Naive B cell (primary cell): ENCODE measurements around the gene BRSK2. TPM values are rescaled to one million over a fixed set of nuclear protein-coding genes. Genes with fewer than 3 reads are reported as not detected.

Experiments
- ATAC-seq, 2 donors: fragments of 150-1000 bp; cut with Tn5 transposase; 2 replicates each; pipeline ENCODE4 v1.10.0; 2021; ENCODE audit warnings: low read depth in 2 of 2, mild to moderate bottlenecking in 2 of 2, moderate library complexity in 2 of 2
- DNase-seq: peaks from one replicate; pipeline ENCODE4 v3.0.0; 2022
- H3K27ac Mint-ChIP-seq, 6 donors: one replicate each; pipeline ENCODE4 v1.8.0; 2020 to 2022; ENCODE audit warnings: mild to moderate bottlenecking in 6 of 6, mixed read lengths in 6 of 6, moderate library complexity in 5 of 6, inconsistent platforms in 2 of 6
- H3K27me3 Mint-ChIP-seq, 3 donors: one replicate each; pipeline ENCODE4 v1.8.0; 2021 to 2022; ENCODE audit warnings: mixed read lengths in 3 of 3, mild to moderate bottlenecking in 1 of 3
- H3K36me3 Mint-ChIP-seq, 2 donors: one replicate each; pipeline ENCODE4 v1.8.0; 2020 to 2022; ENCODE audit warnings: mixed read lengths in 2 of 2, inconsistent platforms in 1 of 2, mild to moderate bottlenecking in 1 of 2
- H3K4me1 Mint-ChIP-seq, 3 donors: one replicate each; pipeline ENCODE4 v1.8.0; 2020 to 2022; ENCODE audit warnings: mixed read lengths in 3 of 3, inconsistent platforms in 1 of 3, mild to moderate bottlenecking in 1 of 3, moderate library complexity in 1 of 3
- H3K4me3 Mint-ChIP-seq, 8 donors: one replicate each; pipeline ENCODE4 v1.8.0; 2020 to 2022; ENCODE audit warnings: mild to moderate bottlenecking in 8 of 8, mixed read lengths in 8 of 8, moderate library complexity in 8 of 8, inconsistent platforms in 2 of 8
- H3K9me3 Mint-ChIP-seq, 7 donors: one replicate each; pipeline ENCODE4 v1.8.0; 2020 to 2022; ENCODE audit warnings: mixed read lengths in 7 of 7, mild to moderate bottlenecking in 5 of 7, inconsistent platforms in 2 of 7, moderate library complexity in 1 of 7
- polyA plus RNA-seq, 6 donors: library from polyadenylated mRNA; unstranded; fragments of 300-500 nt; fragmentation: Illumina TruSeq; gene quantifications; one replicate each; pipeline ENCODE4 v1.2.3, GENCODE V29; 2021; ENCODE audit warnings: low read depth in 6 of 6

Gene BRSK2
- polyA plus RNA-seq, 6 donors from 2014 or later = 0.10 TPM; not detected in 4

DNA sequence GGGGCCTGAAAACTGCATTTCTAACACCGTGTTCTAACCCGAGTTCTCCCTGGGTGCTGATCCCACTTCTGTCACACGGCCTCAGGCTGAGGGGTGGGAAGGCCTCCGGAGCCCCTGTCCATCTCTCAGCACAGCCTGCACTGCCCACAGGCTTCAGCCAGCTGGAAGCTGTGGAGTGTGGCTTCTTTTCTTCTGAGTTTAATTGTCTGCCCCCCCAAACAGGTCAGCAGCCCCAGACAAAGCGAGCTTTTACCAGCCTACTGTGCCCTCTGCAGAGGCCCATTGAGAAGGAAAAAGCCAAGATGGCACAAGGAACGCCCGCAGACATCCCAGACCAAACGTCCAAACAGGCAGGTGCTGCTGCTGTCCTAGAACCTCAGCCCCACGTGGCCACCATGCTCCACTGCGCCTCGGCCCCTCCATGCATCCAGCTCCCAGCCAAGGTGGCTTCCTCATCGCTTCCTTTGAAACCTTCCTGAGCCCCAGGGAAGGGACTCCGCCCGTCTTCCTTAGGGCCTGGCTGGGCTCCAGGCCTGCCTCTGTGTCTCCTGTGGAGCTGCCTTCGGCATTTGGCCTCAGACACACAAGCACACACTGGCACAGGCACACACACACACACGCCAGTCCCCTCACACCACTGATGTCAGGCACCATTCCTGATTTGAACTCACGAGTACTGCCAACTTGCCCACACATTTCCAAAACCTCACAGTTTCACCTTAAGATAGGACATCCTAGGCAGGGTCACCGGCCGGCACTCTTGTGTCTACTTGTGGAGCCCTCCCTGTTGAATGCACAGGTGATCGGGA lies 95.2 kb downstream of the BRSK2 start:
- peak overlapping the region in 2 of 8 donors; percentile 24 to 50 for H3K4me3 Mint-ChIP-seq
- ATAC-seq (no peak), DNase-seq (no peak)
- H3K27me3 Mint-ChIP-seq = no peaks in the 10 kb centered on the region
- peak overlapping the region in 3 of 6 donors; percentile 34 to 63 (median 61) for H3K27ac Mint-ChIP-seq
- H3K4me1 Mint-ChIP-seq = peaks cover 28 to 45% (median 30%) of the 10 kb centered on the region in 3 donors
- no peaks in the 10 kb centered on the region for H3K36me3 Mint-ChIP-seq
- H3K9me3 Mint-ChIP-seq = no peaks in the 10 kb centered on the region

DNA sequence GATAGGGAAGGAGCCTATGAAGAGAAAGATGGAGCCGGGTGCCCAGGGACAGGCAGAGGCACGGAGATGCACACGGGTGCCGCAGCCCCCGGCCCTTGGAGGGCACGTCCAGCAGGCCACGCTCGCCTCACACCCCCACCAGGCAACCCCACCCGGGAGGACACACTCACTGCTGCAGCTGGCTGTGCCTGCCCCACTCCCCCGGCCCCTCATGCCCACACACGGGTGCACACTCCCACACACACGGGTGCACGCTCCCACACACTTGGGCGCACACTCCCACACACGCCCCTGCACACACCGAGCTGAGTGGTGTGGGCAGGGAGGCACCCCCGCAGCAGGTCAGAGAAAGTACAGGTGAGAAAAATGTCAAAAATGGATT lies 95.8 kb downstream of the BRSK2 start:
- Mint-ChIP-seq H3K27me3 (no peaks in the 10 kb centered on the region), H3K36me3 (no peaks in the 10 kb centered on the region), H3K27ac (peak overlapping the region in 3 of 6 donors; percentile 61 to 79 (median 63)), H3K4me3 (peak overlapping the region in 2 of 8 donors; percentile 40 to 50), H3K9me3 (no peaks in the 10 kb centered on the region), H3K4me1 (peaks cover 25 to 45% (median 30%) of the 10 kb centered on the region in 3 donors)
- ATAC-seq = no peak
- DNase-seq = no peak

DNA sequence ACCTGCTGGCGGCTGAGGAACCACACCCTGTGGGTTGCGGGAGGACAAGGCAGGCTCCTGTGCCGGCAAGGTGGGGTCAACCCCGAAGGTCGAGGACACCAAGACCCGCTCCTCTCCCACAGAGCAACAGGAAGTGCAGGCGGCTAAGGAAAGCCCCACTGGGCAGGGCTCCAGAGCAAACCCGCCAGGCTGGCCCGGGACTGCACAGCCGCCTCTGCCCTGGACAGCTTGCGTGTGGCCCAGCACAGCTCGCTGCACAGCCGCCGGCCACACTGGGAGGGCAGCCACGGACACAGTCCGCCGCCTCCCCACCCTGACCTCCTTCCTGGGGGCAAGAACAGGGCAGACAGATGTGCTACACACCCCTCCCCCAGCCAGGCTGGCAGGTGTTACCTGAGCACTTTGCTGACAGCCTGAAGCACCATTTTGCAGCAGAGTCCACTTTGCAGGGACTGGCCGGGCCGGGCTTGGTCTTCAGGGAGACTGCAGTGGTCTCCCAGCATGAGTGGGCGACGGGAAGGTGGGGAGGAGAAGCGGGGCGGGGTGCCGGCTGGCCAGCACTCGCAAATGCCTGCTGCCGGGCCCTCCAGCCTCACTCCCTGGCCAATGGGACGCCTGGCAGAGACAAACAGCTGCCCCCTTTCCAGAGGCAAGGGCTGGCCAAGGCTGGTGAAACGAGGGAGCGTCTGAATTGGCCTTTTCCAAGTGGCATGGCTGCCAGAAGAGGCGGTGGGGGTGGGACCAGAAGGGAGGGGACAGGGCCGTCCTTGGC lies 96.5 kb downstream of the BRSK2 start, which contains the start of gene MOB2:
Gene MOB2 (minus strand): TSS at position 726 of the 772 bp plus-strand sequence. CDS start 223 bp downstream, at position 503.
- H3K27ac Mint-ChIP-seq = peak within 1 kb of the TSS in 3 of 6 donors; percentile 29 to 79 (median 63)
- peaks cover 25 to 45% (median 30%) of the 10 kb centered on the region in 3 donors for H3K4me1 Mint-ChIP-seq
- peak within 1 kb of the TSS in 3 of 8 donors; percentile 37 to 41 (median 40) for H3K4me3 Mint-ChIP-seq
- H3K36me3 Mint-ChIP-seq = no peaks in the 10 kb centered on the region
- ATAC-seq (peak; percentile 28 to 68), DNase-seq (no peak)
- no peaks in the 10 kb centered on the region for H3K27me3 Mint-ChIP-seq
- H3K9me3 Mint-ChIP-seq = no peaks in the 10 kb centered on the region

DNA sequence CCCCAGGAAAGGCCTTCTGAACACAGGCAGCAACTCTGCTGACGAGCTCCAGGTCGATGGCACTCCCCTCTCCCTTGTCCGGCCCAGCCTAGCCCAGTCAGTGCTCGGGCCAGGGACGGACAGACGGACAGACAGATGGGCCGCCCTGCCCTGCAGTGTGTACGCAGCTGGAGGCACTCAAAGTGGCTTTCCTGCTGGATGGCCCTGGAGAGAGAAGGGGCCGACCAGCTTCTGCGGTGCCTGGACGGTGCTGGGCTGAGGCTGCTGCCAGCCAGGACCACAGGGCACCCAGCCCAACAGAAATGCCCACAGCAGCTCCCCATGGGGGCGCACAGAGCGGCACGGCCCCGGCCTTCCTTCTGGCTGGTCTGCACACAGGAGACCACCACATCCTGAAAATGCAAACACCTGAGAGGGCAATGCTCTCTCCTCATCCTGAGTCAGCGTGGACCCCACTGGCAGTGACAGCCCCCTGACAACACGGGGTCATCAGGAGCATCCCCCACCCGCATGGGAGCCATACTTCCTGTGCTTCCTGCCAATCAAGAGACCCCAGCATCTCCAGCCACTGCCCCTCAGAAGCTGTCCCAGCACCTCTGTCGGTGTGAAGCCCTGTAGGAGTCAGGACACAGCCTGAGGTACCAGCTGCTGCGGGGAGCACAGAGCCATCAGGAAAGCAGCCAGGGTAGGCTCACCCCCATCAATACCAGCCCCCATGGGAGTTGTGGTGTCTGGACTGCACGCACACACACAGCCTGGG lies 97.5 kb downstream of the BRSK2 start:
- Mint-ChIP-seq H3K36me3 (no peaks in the 10 kb centered on the region), H3K4me3 (no peak overlapping the region), H3K27ac (peak overlapping the region in 2 of 6 donors; percentile 31 to 73), H3K27me3 (no peaks in the 10 kb centered on the region), H3K4me1 (peaks cover 25 to 46% (median 33%) of the 10 kb centered on the region in 3 donors), H3K9me3 (no peaks in the 10 kb centered on the region)
- ATAC-seq (no peak), DNase-seq (no peak)

DNA sequence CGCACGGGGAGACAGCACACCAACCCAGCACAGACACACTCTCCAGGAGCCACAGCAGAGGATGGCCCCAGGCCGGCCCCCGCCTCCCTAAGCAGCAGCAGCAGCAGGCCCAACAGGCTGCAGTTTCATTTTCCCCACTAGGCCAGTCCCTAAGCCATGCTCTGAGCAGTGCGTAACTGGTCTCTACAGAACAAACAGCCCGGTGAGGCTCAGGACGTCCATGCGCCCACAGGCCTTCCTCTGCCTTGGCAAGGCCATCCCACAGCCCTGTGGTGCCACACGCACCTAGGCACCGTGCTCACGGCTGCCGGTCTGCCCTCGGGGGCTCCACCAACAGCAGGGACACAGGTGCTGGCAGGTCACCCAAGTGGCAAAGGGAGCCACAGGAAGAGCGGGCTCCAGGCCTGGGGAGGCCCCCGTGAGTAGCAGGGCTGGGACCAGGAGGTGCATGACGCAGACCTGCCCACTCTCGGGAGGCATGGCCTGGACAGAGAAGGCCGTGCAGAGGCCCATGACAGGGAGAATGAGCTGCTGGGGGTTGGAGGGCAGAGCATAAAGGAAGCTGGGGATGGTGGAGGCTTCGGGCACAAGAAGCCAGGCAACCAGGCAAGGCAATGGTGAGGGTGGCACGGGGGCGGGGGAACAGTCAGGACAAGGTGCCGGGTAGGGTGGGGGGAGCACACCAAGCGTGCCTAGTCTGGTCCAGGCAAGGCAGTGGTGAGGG lies 98.3 kb downstream of the BRSK2 start:
- Mint-ChIP-seq H3K4me1 (peaks cover 33 to 53% (median 40%) of the 10 kb centered on the region in 3 donors), H3K9me3 (no peaks in the 10 kb centered on the region), H3K36me3 (no peaks in the 10 kb centered on the region), H3K27me3 (no peaks in the 10 kb centered on the region), H3K4me3 (peak overlapping the region in 2 of 8 donors; percentile 21 to 73), H3K27ac (peak overlapping the region in 1 of 6 donors; percentile 31)
- DNase-seq = no peak
- ATAC-seq = no peak

DNA sequence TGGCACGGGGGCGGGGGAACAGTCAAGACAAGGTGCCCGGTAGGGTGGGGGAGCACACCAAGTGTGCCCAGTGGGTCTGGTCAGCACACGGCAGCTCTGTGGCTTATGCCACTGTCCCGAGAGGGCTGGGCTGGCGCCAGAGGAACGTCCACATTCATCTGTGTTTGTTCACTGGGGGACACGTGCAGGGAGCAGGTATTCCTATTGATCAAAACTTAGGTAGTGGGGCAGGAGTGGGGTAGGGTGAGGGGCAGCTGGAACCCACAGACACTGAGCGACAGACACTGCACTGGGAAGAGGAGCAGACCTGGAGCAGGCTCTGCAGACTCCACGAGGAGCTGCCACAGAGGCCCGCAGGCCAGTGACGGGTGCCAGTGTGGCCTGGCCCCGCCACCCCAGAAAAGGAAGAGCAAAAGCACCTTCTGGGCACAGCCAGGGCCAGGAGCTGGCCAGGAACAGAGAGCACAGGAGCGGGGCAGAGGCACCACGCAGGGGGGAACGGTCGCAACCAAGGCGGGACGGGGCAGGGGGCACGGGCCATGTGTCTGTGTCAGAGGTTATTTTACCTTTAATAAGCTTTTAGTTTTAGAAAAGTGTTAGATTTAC lies 98.9 kb downstream of the BRSK2 start:
- ATAC-seq (no peak), DNase-seq (no peak)
- H3K9me3 Mint-ChIP-seq = no peaks in the 10 kb centered on the region
- no peak overlapping the region for H3K27ac Mint-ChIP-seq
- no peaks in the 10 kb centered on the region for H3K27me3 Mint-ChIP-seq
- peaks cover 35 to 54% (median 47%) of the 10 kb centered on the region in 3 donors for H3K4me1 Mint-ChIP-seq
- H3K36me3 Mint-ChIP-seq = no peaks in the 10 kb centered on the region
- H3K4me3 Mint-ChIP-seq = peak overlapping the region in 2 of 8 donors; percentile 10 to 73

DNA sequence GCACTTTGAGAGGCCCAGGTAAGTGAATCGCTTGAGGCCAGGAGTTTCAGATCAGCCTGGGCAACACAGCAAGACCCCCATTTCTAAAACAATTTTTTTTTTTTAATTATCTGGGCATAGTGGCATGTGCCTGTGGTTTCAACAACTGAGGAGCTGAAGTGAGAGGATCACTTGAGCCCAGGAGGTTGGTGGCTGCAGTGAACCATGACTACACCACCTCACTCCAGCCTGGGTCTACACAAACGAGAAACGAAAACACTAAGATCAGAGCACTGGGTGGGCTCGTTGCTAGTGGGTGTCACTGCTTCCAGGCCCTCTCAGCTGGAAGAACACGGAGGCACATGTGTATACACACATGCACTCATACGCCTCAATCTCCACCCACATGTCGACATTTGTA lies 100.9 kb downstream of the BRSK2 start:
- peaks cover 37 to 54% (median 51%) of the 10 kb centered on the region in 3 donors for H3K4me1 Mint-ChIP-seq
- no peaks in the 10 kb centered on the region for H3K9me3 Mint-ChIP-seq
- no peak overlapping the region for H3K27ac Mint-ChIP-seq
- ATAC-seq (no peak), DNase-seq (no peak)
- H3K27me3 Mint-ChIP-seq = no peaks in the 10 kb centered on the region
- H3K4me3 Mint-ChIP-seq = peak overlapping the region in 1 of 8 donors; percentile 20
- peaks cover 0 to 1% of the 10 kb centered on the region in 2 donors for H3K36me3 Mint-ChIP-seq

DNA sequence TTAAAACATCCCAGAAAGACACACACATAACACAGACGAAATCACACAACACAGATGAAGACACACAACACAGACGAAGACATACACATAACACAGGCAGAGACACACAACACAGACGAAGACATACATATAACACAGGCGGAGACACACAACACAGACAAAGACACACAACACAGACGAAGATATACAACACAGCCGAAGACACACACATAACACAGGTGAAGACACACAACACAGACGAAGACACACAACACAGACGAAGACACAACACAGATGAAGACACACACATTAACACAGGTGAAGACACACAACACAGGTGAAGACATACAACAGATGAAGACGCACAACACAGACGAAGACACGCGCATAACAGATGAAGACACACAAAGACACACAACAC lies 101.6 kb downstream of the BRSK2 start:
- no peak for ATAC-seq
- H3K9me3 Mint-ChIP-seq = peaks cover 0 to 2% (median 0%) of the 10 kb centered on the region in 7 donors
- no peak overlapping the region for H3K27ac Mint-ChIP-seq
- no peaks in the 10 kb centered on the region for H3K27me3 Mint-ChIP-seq
- peaks cover 6 to 9% of the 10 kb centered on the region in 2 donors for H3K36me3 Mint-ChIP-seq
- H3K4me3 Mint-ChIP-seq = no peak overlapping the region
- peaks cover 36 to 57% (median 56%) of the 10 kb centered on the region in 3 donors for H3K4me1 Mint-ChIP-seq
- no peak for DNase-seq

DNA sequence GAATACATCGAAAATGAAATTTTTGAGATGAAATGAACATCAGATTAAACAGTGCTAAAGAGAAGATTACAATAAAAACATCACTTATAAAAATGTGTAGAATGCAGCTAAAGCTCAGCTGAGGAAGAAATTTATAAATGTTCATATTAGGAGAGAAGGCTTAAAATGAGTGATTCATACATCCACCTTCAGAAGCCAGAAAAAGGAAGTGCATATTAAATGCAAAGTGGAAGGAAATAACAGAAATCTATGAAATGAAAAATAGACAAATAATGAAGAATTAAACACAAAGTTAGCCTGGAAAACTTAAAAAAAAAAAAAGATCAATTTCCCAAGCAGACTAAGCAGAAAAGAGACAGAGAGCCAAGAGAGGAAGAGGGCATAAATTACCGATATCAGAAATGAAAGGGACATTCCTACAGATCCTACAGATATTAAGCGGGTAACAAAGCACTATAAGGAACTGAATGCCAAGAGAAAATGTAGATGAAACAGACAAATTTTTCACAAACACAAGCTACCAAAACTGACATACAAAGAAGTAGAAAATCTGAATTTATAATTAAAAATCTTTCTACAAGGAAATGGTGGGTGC lies 104.0 kb downstream of the BRSK2 start:
- Mint-ChIP-seq H3K4me1 (peaks cover 54 to 65% (median 58%) of the 10 kb centered on the region in 3 donors), H3K27ac (peak overlapping the region in 3 of 6 donors; percentile 1 to 50 (median 14)), H3K4me3 (peak overlapping the region in 2 of 8 donors; percentile 1 to 46)

DNA sequence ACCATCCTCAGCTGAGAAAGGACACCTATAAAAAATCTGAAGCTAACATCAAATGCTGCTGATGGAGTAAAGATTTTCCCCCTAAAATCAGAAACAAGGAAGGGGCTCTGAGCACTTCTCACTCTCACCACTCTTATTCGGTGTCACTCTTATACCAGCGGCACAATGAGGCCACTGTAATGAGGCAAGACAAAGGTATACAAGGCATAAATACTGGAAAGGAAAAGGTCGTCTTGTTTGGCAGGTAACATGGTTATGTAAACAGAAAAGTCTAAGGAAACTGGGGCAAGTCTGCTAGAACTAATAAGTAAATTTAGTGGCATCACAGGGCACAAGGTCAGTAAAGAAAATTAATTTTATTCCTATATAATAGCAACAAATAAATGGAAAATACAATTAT lies 104.9 kb downstream of the BRSK2 start:
- H3K27me3 Mint-ChIP-seq = no peaks in the 10 kb centered on the region
- H3K27ac Mint-ChIP-seq = no peak overlapping the region
- H3K36me3 Mint-ChIP-seq = peaks cover 18 to 22% of the 10 kb centered on the region in 2 donors
- DNase-seq (no peak), ATAC-seq (no peak)
- H3K4me1 Mint-ChIP-seq = peaks cover 50 to 62% (median 53%) of the 10 kb centered on the region in 3 donors
- H3K9me3 Mint-ChIP-seq = peaks cover 0 to 2% (median 0%) of the 10 kb centered on the region in 7 donors
- no peak overlapping the region for H3K4me3 Mint-ChIP-seq

More for the DNA sequence above, 104.0 kb downstream of the BRSK2 start:
- Mint-ChIP-seq H3K36me3 (peaks cover 10 to 19% of the 10 kb centered on the region in 2 donors), H3K27me3 (no peaks in the 10 kb centered on the region), H3K9me3 (peaks cover 0 to 2% (median 0%) of the 10 kb centered on the region in 7 donors)
- ATAC-seq (no peak), DNase-seq (no peak)

DNA sequence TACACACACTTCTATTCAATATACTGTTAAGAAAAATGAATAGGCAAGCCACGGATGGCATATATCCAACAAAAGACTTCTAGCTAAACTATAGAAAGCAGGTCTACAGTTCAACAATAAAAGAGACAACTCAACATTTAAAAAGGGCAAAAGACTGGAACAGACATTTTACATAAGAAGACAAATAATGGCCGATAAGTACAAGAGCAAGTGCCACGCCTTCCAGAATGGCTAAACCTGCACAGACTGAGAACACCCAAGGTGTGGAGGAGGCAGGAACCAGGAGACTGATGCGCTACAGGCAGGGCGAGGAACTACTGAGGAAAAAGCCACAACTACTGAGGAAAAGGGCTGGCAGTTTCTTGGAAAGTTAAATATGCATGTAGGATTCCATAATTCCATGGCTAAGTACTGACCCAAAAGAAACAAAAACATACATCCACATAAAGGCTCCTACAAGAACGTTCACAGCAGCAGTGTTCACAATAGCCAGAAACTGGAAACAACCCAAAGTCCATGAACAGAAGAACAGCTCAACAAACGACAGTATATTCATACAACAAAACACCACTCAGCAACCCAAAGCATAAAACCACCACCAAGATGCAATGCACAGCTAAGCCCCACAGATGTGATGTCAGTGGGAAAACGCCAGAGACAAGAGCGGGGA lies 106.5 kb downstream of the BRSK2 start:
- Mint-ChIP-seq H3K27ac (no peak overlapping the region), H3K4me1 (peaks cover 56 to 67% (median 58%) of the 10 kb centered on the region in 3 donors), H3K27me3 (no peaks in the 10 kb centered on the region), H3K4me3 (no peak overlapping the region), H3K36me3 (peaks cover 26 to 33% of the 10 kb centered on the region in 2 donors), H3K9me3 (peaks cover 0 to 3% (median 0%) of the 10 kb centered on the region in 7 donors)
- DNase-seq (no peak), ATAC-seq (no peak)
